Ascending aorta (tissue), 2 donors: ENCODE measurements around the gene TRMT11. TPM values are rescaled to one million over a fixed set of nuclear protein-coding genes. Genes with fewer than 3 reads are reported as not detected.
A peak's percentile ranks its signal among the peaks of the same experiment; 100 is the strongest.

Source experiments
- DNase-seq, 2 donors: peaks; one replicate each; pipeline ENCODE4 v3.0.0-alpha.2; 2019; ENCODE audit warnings: low spot score in 2 of 2
- H3K27ac ChIP-seq, 2 donors: fragments of 200-600 bp; sonication (generic); one replicate each; pipeline ENCODE4 v1.5.1; 2016 to 2017; ENCODE audit warnings: mild to moderate bottlenecking in 1 of 2
- H3K27me3 ChIP-seq: fragments of 200-600 bp; sonication (generic); one replicate; pipeline ENCODE4 v1.5.1; 2017
- H3K36me3 ChIP-seq, 2 donors: fragments of 200-600 bp; sonication (generic); one replicate each; pipeline ENCODE4 v1.5.1; 2016
- H3K4me1 ChIP-seq, 2 donors: fragments of 200-600 bp; sonication (generic); one replicate each; pipeline ENCODE4 v1.5.1; 2016 to 2017; ENCODE audit warnings: mild to moderate bottlenecking in 1 of 2
- H3K4me3 ChIP-seq, 2 donors: fragments of 200-600 bp; sonication (generic); one replicate each; pipeline ENCODE4 v1.5.1; 2016 to 2017; ENCODE audit warnings: mild to moderate bottlenecking in 1 of 2
- H3K9me3 ChIP-seq, 2 donors: fragments of 200-600 bp; sonication (generic); one replicate each; pipeline ENCODE4 v1.5.1; 2016
- intact Hi-C: fragments of 100-400 bp; cut with DNase I; formaldehyde crosslinking; loops from one replicate; pipeline ENCODE4 v1.15.1; 2023
- total RNA-seq: library from RNA; depleted of rRNA; stranded (reverse); fragments of >200 nt; gene quantifications from one replicate; pipeline ENCODE4 v1.1.0, GENCODE V29; 2016
- TF ChIP-seq, protein P1 (sequence below), 3 experiments: fragments of 200-600 bp in 2 of 3; fragments of 450-650 bp in 1 of 3; sonication (generic) in 2 of 3; IDR thresholded peaks; one replicate each; pipeline ENCODE4 v1.5.1; 2016 to 2019; ENCODE audit warnings: antibody characterized with exemption in 3 of 3, mild to moderate bottlenecking in 1 of 3, moderate library complexity in 1 of 3

The TRMT11 gene
- total RNA-seq, 1 donor from 2014 or later = 44.6 TPM

- Histone ChIP-seq H3K4me3 (peak overlapping the region; percentile 87 to 91), H3K27me3 (no peaks in the 10 kb centered on the region), H3K27ac (peak overlapping the region; percentile 79 to 93), H3K4me1 (peaks cover 0 to 10% of the 10 kb centered on the region in 2 donors), H3K9me3 (no peaks in the 10 kb centered on the region), H3K36me3 (no peaks in the 10 kb centered on the region)
- DNase-seq = no peak
- intact Hi-C loops = loop anchor here (2.0 to 10.0 kb wide), 3 partner anchors 177 to 647 kb away; no protein-coding TSS in a partner anchor
- TF ChIP-seq, protein P1, sequence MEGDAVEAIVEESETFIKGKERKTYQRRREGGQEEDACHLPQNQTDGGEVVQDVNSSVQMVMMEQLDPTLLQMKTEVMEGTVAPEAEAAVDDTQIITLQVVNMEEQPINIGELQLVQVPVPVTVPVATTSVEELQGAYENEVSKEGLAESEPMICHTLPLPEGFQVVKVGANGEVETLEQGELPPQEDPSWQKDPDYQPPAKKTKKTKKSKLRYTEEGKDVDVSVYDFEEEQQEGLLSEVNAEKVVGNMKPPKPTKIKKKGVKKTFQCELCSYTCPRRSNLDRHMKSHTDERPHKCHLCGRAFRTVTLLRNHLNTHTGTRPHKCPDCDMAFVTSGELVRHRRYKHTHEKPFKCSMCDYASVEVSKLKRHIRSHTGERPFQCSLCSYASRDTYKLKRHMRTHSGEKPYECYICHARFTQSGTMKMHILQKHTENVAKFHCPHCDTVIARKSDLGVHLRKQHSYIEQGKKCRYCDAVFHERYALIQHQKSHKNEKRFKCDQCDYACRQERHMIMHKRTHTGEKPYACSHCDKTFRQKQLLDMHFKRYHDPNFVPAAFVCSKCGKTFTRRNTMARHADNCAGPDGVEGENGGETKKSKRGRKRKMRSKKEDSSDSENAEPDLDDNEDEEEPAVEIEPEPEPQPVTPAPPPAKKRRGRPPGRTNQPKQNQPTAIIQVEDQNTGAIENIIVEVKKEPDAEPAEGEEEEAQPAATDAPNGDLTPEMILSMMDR (IDR thresholded peaks at IDR 0.05) = no peak
These were observed 28.5 kb upstream of the TRMT11 start for GRCh38 chr6:125957845-125958244.

GRCh38 chr6:125959041-125959440 lies 27.3 kb upstream of the TRMT11 start:
- Histone ChIP-seq H3K27ac (no peak overlapping the region), H3K9me3 (no peaks in the 10 kb centered on the region), H3K4me1 (peaks cover 0 to 12% of the 10 kb centered on the region in 2 donors), H3K36me3 (no peaks in the 10 kb centered on the region), H3K27me3 (no peaks in the 10 kb centered on the region), H3K4me3 (no peak overlapping the region)
- TF ChIP-seq, protein P1 (IDR thresholded peaks at IDR 0.05) = no peak
- intact Hi-C loops = loop anchor here (10.0 kb wide), 1 partner anchor 514 kb away; no protein-coding TSS in a partner anchor
- DNase-seq = no peak

- H3K27me3 ChIP-seq = no peaks in the 10 kb centered on the region
- intact Hi-C loops = no loop called here
- H3K36me3 ChIP-seq = no peaks in the 10 kb centered on the region
- H3K4me1 ChIP-seq = peaks cover 0 to 12% of the 10 kb centered on the region in 2 donors
- no peak for DNase-seq
- no peak overlapping the region for H3K27ac ChIP-seq
- TF ChIP-seq, protein P1 (IDR thresholded peaks at IDR 0.05) = no peak
- no peak overlapping the region for H3K4me3 ChIP-seq
- H3K9me3 ChIP-seq = no peaks in the 10 kb centered on the region
These were observed 25.2 kb upstream of the TRMT11 start for GRCh38 chr6:125961117-125961516.

DNA sequence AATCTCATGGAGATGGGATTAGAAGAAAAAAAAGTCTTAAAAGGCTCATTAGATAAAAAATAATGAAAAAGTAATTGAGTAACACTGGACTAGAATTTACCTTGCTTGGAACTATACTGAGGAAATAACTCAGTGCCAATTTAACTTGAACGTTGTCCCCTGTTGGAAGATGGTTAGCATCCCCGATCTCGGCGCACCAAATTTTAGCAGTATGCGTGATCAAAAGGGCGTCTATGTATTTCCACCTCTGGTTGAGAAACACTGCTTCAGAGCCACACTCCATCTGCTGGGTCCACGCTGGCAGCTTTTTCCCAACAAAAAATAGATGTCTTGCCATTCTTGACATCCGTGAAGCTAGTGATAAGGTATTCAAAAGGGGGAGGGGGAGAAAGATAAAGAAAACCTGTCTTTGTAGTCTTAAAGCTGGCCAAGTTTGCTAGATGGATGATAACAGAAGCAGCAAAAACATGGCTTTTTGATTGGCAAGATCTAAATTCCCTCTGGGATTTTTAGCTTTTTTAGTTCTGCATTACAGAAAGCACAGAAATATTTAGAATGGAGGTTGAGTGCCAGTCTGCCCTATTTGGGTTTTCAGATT lies 23.3 kb upstream of the TRMT11 start:
- no peak overlapping the region for H3K27ac ChIP-seq
- H3K27me3 ChIP-seq = no peaks in the 10 kb centered on the region
- no peak for DNase-seq
- no peaks in the 10 kb centered on the region for H3K9me3 ChIP-seq
- TF ChIP-seq, protein P1 (IDR thresholded peaks at IDR 0.05) = no peak
- peaks cover 0 to 7% of the 10 kb centered on the region in 2 donors for H3K36me3 ChIP-seq
- peaks cover 0 to 12% of the 10 kb centered on the region in 2 donors for H3K4me1 ChIP-seq
- intact Hi-C loops = no loop called here
- no peak overlapping the region for H3K4me3 ChIP-seq

DNA sequence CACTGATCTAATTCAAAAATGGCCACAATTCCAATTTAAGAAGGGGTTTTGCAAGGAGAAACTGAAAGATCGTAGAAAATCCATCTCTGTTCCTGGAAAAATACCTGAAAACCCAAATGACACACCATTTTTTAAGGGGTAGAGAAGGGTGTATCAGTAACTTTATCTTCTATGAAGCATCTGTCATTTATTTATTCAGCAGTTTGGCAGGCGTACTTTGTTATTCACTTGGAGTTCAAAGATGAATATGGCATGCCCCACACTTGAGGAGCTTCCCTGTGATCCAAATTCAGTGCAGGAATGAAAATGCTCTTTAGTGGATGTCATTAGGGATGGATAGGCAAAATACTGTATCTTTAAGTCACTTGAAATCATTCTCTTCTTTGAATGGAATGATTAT lies 22.5 kb upstream of the TRMT11 start:
- Histone ChIP-seq H3K4me3 (no peak overlapping the region), H3K27ac (no peak overlapping the region), H3K4me1 (peaks cover 0 to 7% of the 10 kb centered on the region in 2 donors), H3K27me3 (no peaks in the 10 kb centered on the region), H3K9me3 (no peaks in the 10 kb centered on the region), H3K36me3 (peaks cover 0 to 14% of the 10 kb centered on the region in 2 donors)
- TF ChIP-seq, protein P1 (IDR thresholded peaks at IDR 0.05) = no peak
- intact Hi-C loops = no loop called here
- DNase-seq = no peak
